HFFc6 (cell line): ENCODE measurements around the gene SYT9. TPM values are rescaled to one million over a fixed set of nuclear protein-coding genes. Genes with fewer than 3 reads are reported as not detected.
A peak's percentile ranks its signal among the peaks of the same experiment; 100 is the strongest.

ENCODE experiments used
- DNase-seq: peaks from one replicate; pipeline ENCODE4 v3.0.0-alpha.2; 2018
- H3K27ac Mint-ChIP-seq: 2 replicates; pipeline ENCODE4 v1.8.0; 2020; ENCODE audit warnings: mild to moderate bottlenecking, mixed read lengths
- H3K27me3 Mint-ChIP-seq: 2 replicates; pipeline ENCODE4 v1.8.0; 2021; ENCODE audit warnings: mild to moderate bottlenecking, moderate library complexity, mixed read lengths; ENCODE audit not compliant: insufficient read depth
- H3K36me3 Mint-ChIP-seq: 2 replicates; pipeline ENCODE4 v1.8.0; 2021; ENCODE audit warnings: low read depth, mixed read lengths
- H3K4me1 Mint-ChIP-seq: 2 replicates; pipeline ENCODE4 v1.8.0; 2020; ENCODE audit warnings: low read depth, mixed read lengths
- H3K4me3 Mint-ChIP-seq: 2 replicates; pipeline ENCODE4 v1.8.0; 2020; ENCODE audit warnings: mild to moderate bottlenecking, moderate library complexity, mixed read lengths
- H3K9me3 Mint-ChIP-seq: 2 replicates; pipeline ENCODE4 v1.8.0; 2020; ENCODE audit warnings: mild to moderate bottlenecking, mixed read lengths
- total RNA-seq, 6 experiments: library from RNA; stranded (reverse); fragmentation: NEBNext Ultra II Directional; extraction: Animal tissue kit (Norgen Biotek cat#: 25700); gene quantifications; 2 replicates in 1 of 6; 3 replicates in 5 of 6; pipeline ENCODE4 v1.2.3, GENCODE V29; 2021
- TF ChIP-seq, protein P1 (sequence below): fragments of 200-600 bp; sonication (generic); IDR thresholded peaks from 2 replicates; pipeline ENCODE4 v1.5.0; 2021; ENCODE audit warnings: antibody characterized with exemption, mild to moderate bottlenecking

SYT9 gene
- total RNA-seq, 6 experiments from 2014 or later, result not detected

DNA sequence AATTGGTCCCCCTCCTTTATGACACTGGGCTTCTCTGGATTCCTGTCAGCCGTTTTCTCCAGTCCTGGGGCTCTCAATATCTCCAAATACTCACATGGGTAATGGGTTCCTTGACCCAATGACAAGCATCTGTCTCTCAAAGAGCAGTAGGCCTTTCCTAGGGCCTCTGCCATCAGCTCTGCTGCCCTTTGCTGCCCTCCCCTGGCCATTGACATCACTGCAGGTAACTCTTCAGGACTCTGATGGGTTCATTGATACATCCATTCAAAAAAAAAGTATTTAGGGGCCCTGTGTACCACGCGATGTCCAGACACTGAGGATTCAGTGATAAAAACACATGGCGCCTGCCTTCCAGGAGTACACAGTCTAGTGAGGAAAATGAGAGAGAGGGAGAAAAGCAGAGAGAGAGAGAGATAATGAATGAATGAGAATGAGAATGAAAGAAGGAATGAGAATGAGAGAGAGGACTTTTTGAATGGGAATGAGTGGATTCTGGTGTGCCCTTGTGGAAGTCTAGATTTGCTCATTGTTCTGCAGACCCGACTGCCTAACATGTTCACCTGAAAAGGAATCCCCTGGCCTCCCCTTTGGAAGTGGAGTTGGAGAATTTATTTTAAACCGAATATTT is 191.0 kb downstream of the SYT9 start:
- H3K36me3 Mint-ChIP-seq, result no peaks in the 10 kb centered on the region
- peak; percentile 40 for DNase-seq
- no peak overlapping the region for H3K4me3 Mint-ChIP-seq
- no peaks in the 10 kb centered on the region for H3K9me3 Mint-ChIP-seq
- H3K27me3 Mint-ChIP-seq, result peaks cover 2% of the 10 kb centered on the region
- H3K4me1 Mint-ChIP-seq, result peaks cover 13% of the 10 kb centered on the region
- H3K27ac Mint-ChIP-seq, result no peak overlapping the region
- TF ChIP-seq, protein P1, sequence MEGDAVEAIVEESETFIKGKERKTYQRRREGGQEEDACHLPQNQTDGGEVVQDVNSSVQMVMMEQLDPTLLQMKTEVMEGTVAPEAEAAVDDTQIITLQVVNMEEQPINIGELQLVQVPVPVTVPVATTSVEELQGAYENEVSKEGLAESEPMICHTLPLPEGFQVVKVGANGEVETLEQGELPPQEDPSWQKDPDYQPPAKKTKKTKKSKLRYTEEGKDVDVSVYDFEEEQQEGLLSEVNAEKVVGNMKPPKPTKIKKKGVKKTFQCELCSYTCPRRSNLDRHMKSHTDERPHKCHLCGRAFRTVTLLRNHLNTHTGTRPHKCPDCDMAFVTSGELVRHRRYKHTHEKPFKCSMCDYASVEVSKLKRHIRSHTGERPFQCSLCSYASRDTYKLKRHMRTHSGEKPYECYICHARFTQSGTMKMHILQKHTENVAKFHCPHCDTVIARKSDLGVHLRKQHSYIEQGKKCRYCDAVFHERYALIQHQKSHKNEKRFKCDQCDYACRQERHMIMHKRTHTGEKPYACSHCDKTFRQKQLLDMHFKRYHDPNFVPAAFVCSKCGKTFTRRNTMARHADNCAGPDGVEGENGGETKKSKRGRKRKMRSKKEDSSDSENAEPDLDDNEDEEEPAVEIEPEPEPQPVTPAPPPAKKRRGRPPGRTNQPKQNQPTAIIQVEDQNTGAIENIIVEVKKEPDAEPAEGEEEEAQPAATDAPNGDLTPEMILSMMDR, result peak; percentile 90

DNA sequence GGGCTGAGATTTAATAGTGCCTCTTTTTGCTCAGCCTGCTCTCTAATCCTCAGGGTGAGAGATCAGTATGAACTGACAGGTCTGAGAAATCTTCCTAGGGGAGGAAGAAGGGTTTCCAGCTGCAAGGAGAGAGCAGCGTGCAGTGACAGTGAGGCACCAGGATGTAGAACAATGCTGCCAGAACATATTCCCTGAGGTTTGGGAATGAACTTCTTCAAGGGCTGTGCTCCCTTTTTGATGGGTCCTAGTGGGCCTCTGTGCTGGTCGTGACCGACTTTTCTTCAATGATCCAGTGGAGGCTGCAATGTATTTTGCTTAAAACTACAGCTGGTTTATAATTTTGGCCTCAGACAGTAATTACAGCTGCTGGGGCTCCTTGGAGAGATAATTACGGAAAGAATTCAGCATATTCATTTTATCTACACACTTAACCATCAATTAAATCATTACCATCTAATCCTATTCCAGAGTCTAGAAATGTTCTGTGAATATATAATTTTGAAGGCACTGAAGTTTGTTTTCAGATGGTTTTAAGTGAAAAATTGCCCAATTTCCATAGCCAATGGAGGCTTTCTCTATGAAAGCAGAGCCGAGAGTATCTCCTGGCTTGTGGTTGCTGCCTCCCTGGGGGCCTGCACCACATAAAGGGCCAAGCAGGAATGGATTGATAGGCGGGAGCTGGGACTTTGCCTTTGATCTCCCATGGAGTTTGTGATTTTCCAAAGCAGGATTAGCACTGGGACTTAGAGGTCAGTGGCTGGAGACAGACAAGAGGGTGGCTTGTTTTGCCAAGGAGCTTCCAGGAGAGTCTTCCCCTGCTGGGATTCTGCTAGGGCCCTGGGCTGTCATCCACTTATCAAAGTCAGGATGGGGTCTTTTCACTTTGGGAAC is 192.6 kb downstream of the SYT9 start:
- Mint-ChIP-seq H3K27ac (no peak overlapping the region), H3K4me3 (no peak overlapping the region), H3K36me3 (no peaks in the 10 kb centered on the region), H3K9me3 (no peaks in the 10 kb centered on the region), H3K27me3 (peaks cover 5% of the 10 kb centered on the region), H3K4me1 (no peaks in the 10 kb centered on the region)
- no peak for DNase-seq
- TF ChIP-seq, protein P1, result no peak

DNA sequence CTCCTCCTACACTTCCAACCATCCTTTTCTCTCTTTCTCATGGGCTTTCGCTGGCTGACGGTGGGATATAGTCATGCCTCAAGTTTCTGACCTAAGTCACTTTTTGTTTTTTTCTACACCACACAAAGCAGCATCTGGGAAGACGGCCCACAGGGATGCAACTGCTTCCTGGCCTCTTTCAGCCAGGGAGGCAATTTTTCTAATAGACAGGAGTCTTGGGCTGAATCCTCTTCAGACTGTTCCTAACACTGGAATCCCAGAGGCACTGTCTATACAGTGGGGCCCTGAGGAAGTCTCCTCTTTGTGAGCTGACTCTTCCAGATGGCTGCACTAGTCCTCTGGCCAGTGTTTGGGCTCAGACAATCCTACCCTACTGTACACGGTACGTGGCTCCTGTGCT is 193.9 kb downstream of the SYT9 start:
- no peaks in the 10 kb centered on the region for H3K4me1 Mint-ChIP-seq
- no peak for DNase-seq
- H3K27me3 Mint-ChIP-seq, result peaks cover 7% of the 10 kb centered on the region
- no peaks in the 10 kb centered on the region for H3K36me3 Mint-ChIP-seq
- H3K27ac Mint-ChIP-seq, result no peak overlapping the region
- H3K4me3 Mint-ChIP-seq, result no peak overlapping the region
- TF ChIP-seq, protein P1, result no peak
- H3K9me3 Mint-ChIP-seq, result no peaks in the 10 kb centered on the region

DNA sequence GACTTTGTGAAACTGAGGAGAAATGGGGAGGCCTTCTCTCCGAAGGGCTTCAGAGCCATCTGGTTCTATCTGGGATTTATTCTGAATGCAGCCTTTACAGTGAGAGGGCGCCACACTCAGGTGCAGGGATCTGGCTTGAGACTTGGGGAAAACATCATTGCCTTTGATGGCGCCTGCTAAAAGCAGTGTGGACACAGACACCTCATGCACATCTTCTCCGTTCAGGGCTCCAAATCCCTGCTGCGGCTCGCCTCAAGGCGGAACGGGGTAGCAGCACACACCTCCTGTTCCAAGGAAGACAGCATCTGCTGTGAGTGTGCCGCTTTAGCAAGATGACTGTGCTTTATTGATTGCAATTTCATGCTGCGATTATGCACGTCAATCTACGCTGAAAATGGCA is 196.5 kb downstream of the SYT9 start:
- Mint-ChIP-seq H3K4me1 (no peaks in the 10 kb centered on the region), H3K9me3 (no peaks in the 10 kb centered on the region), H3K27ac (no peak overlapping the region), H3K36me3 (no peaks in the 10 kb centered on the region), H3K27me3 (peaks cover 9% of the 10 kb centered on the region), H3K4me3 (no peak overlapping the region)
- TF ChIP-seq, protein P1, result peak; percentile 13; the same call in 1 of the 2 replicates
- no peak for DNase-seq

DNA sequence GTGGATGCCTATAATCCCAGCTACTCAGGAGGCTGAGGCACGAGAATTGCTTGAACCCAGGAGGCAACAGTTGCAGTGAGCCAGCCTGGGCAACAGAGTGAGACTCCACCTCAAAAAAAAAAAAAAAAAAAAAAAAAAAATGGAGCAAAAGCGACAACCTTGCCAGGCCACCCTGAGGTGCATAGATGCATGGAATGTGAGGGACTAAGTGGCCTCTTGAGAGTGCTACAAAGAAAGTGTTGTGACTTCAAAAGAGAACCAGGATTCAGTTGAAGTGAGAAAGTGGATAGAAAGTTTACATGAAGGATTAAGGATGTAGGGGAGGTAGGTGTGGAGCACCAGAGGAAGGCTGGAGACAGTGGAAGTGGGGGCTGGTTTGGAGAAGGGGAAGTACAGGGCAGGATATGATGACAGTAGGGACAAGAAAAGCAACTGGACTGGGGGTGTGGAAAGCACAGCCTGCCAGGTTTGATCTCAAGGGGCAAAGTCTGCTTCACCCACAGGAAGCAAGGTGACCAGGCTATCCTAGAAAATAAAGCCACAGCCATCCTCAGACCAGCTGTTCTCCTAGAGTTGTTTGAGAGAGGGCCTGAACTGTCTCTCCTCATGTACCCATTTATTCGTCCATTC is 197.6 kb downstream of the SYT9 start:
- TF ChIP-seq, protein P1, result no peak
- H3K36me3 Mint-ChIP-seq, result no peaks in the 10 kb centered on the region
- DNase-seq, result no peak
- H3K27me3 Mint-ChIP-seq, result peaks cover 10% of the 10 kb centered on the region
- H3K27ac Mint-ChIP-seq, result no peak overlapping the region
- H3K9me3 Mint-ChIP-seq, result no peaks in the 10 kb centered on the region
- no peak overlapping the region for H3K4me3 Mint-ChIP-seq
- no peaks in the 10 kb centered on the region for H3K4me1 Mint-ChIP-seq
